C4-2B (cell line): ENCODE results near the gene SLC25A25.

Experiments
- H3K27ac ChIP-seq: fragments of 450-650 bp; 2 replicates; pipeline ENCODE4 v1.5.1; 2017
- ZFX ChIP-seq: fragments of 450-650 bp; IDR thresholded peaks from 2 replicates; pipeline ENCODE4 v1.6.1; 2017
- TF ChIP-seq, protein P1 (sequence below): fragments of 450-650 bp; conservative IDR thresholded peaks from 2 replicates; pipeline ENCODE4 v1.5.1; 2017; ENCODE audit warnings: mild to moderate bottlenecking

SLC25A25 gene

DNA sequence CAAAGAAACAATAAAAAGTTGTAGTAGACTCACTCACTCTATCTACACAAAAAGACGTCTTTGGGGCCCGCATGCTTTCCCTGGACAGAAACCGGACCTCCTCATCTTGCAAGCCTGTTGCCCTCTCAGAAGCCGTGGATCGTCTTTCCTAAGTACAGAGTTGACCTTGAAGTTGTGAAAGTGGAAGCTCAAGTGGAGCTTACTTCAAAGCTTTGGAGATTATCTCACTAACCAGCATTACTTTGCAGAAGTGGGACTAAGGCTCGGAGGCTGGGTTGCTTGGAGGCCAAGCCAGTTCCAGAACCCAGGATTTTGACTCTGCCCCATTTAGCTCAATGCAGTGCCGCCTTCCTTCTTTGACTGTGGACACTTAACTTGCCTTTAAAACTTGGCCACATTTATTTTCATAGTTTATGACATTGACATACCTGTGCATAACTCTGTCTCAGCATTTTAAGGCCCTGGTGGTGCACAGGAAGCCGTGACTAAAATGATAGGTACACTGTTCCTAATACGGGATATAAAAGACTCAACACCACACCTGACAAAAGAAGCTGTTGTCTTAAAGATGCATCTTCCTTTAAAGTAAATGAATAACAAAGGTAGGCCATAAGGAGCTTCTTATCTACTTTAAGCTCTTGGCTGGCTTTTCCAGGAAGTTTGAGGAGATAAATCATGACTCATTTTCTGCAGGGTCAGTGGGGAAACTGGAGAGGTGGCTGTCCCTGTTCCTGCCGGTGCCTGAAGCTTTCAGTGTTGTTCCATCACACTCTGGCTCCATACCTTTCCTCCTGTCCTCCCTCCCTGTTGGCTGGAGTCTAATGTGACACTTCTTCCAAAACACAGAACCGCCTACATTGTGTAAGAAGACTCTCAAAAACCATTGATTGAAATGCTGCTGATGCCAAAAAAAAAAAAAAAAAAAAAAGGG is 10.7 kb downstream of the SLC25A25 start:
- TF ChIP-seq ZFX, result no peak
- TF ChIP-seq, protein P1, sequence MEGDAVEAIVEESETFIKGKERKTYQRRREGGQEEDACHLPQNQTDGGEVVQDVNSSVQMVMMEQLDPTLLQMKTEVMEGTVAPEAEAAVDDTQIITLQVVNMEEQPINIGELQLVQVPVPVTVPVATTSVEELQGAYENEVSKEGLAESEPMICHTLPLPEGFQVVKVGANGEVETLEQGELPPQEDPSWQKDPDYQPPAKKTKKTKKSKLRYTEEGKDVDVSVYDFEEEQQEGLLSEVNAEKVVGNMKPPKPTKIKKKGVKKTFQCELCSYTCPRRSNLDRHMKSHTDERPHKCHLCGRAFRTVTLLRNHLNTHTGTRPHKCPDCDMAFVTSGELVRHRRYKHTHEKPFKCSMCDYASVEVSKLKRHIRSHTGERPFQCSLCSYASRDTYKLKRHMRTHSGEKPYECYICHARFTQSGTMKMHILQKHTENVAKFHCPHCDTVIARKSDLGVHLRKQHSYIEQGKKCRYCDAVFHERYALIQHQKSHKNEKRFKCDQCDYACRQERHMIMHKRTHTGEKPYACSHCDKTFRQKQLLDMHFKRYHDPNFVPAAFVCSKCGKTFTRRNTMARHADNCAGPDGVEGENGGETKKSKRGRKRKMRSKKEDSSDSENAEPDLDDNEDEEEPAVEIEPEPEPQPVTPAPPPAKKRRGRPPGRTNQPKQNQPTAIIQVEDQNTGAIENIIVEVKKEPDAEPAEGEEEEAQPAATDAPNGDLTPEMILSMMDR, result no peak
- peak overlapping the region; percentile 85 for H3K27ac ChIP-seq

DNA sequence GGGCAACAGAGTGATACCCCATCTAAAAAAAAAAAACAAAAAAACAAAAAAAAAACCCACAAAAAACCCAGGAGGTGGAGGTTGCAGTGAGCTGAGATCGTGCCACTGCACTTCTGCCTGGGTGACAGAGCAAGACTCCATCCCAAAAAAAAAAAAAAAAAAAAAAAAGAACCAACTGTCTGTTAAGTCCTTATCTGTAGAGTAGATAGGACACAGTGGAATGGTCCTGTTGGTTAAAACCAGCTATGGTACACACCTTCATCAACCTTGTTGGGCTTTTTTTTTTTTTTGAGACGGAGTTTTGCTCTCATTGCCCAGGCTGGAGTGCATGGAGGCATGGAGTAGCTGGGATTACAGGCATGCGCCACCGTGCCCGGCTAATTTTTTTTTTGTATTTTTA is 12.2 kb downstream of the SLC25A25 start:
- H3K27ac ChIP-seq, result peak overlapping the region; percentile 85
- TF ChIP-seq ZFX, result no peak
- TF ChIP-seq, protein P1, result no peak

DNA sequence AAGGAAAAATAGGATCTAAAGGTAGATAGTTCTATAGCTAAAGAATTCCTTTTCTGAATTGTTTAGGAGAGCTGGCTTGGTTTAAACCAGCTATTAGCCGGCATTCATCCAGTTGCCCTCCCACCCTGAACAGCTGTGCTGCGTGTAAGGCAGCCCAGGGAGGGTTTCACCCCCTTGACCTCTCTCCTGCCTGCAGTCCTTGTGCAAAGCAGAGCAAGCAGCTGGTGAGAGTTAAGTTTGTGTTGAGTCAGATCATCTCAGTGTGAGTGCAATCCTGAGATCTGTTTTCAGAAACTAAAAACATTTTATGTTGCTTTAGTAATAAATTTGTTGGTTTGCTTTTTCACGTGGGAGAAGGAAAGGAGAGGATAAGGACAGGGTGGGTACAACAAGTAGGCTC is 13.0 kb downstream of the SLC25A25 start:
- TF ChIP-seq, protein P1, result no peak
- TF ChIP-seq ZFX, result no peak
- peak overlapping the region; percentile 30 for H3K27ac ChIP-seq

DNA sequence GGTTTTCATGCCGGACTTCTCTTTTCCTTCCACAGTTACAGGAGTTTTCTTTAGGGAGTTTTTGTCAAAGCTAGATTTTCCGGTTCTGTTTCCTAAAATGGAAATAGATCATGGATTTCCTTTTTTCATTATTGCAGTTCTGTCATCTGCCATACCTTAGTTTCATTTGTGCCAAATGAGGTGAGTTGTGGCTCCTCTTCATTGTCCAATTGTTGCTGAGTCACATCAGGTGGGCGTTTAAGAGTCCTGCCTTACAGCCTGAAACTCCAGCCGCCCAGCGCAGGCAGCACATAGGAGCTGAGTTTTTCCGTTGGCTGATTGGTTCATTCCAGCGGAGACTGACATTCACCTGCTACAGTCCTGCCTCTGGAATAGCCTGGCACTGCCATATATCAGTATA is 14.1 kb downstream of the SLC25A25 start:
- TF ChIP-seq ZFX, result no peak
- TF ChIP-seq, protein P1, result no peak
- peak overlapping the region; percentile 13; the same call in 1 of the 2 replicates for H3K27ac ChIP-seq

DNA sequence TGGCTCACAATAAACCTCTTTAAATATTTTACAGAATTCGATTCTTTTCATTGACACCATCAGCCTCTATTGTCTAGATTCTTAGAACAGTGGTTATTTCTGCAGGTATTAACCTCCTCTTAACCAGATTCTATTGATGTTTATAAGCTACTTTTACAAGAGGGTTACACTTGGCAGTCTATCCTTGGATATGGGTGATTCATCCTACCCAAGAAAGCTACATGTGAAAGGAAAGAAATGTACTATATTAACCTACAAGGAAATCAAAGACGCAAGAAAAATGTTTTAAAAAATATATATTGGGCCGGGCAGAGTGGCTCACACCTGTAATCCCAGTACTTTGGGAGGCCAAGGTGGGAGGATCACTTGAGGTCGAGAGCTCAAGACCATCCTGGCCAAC is 16.7 kb downstream of the SLC25A25 start:
- no peak overlapping the region for H3K27ac ChIP-seq
- TF ChIP-seq, protein P1, result no peak
- no peak for TF ChIP-seq ZFX

DNA sequence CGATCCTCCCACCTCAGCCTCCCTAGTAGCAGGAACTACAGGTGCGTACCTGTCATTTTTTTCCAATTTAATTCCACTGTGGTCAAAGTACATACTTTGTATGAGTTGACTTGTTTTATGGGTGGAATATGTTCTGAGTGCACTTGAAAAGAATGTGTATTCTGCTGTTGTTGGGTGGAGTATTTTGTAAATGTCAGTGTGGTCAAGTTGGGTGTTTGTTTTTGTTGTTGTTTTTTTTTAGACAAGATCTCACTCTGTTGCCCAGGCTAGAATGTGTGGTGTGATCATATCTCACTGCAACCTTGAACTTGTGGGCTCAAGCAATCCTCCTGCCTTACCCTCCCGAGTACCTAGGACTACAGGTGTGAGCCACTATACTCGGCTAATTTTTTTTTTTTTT is 17.9 kb downstream of the SLC25A25 start:
- no peak overlapping the region for H3K27ac ChIP-seq
- TF ChIP-seq, protein P1, result no peak
- TF ChIP-seq ZFX, result no peak

DNA sequence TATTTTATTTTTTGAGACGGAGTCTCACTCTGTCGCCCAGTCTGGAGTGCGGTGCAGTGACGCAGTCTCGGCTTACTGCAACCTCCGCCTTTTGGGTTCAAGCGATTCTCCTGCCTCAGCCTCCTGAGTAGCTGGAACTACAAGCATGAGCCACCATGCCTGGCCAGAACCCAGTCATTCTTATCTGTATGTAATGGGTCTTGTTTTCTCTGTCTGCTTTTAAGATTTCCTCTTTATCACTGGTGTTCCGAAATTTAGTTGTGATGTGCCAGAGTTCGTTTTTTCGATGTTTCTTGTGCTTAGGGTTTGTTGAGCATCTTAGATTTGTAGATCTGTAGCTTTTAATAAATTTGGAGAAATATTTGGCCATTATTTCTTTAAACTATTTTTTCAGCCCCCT is 19.2 kb downstream of the SLC25A25 start:
- no peak overlapping the region for H3K27ac ChIP-seq
- TF ChIP-seq, protein P1, result no peak
- no peak for TF ChIP-seq ZFX
